Caco-2 (cell line): ENCODE results near the gene ERGIC3. TPM values are rescaled to one million over a fixed set of nuclear protein-coding genes. Genes with fewer than 3 reads are reported as not detected.

Source experiments
- BruUV-seq: library from RNA; stranded (reverse); fragments of 400-500 nt; replicated peaks from 2 replicates; lab custom pipeline; 2021; lab: Mats Ljungman, UMichigan
- CTCF ChIA-PET: fragments of 300-600 bp; sonication (Branson Sonifier 250); formaldehyde crosslinking; loops from one replicate; lab custom pipeline; 2022; ENCODE audit warnings: antibody characterized with exemption; lab: Charles Lee
- POLR2A ChIA-PET: fragments of 300-600 bp; sonication (Branson Sonifier 250); formaldehyde crosslinking; loops from one replicate; lab custom pipeline; 2022; ENCODE audit warnings: antibody characterized with exemption; lab: Charles Lee
- DNase-seq, 2 experiments: peaks; one replicate each; pipeline versions ENCODE4 v3.0.0 to v3.0.0-alpha.2; 2020 to 2022
- H3K27me3 ChIP-seq: replicated peaks from 2 replicates; pipeline ENCODE4 v1.6.0; 2011; ENCODE audit warnings: low read length; ENCODE audit not compliant: control insufficient read depth, insufficient read depth
- H3K36me3 ChIP-seq: 2 replicates; pipeline ENCODE4 v1.5.1; 2011; ENCODE audit warnings: low read length; ENCODE audit not compliant: control insufficient read depth, insufficient read depth
- H3K4me1 ChIP-seq: fragments of 250-450 bp; sonication (Bioruptor Pico); 2 replicates; pipeline ENCODE4 v1.5.1; 2020; ENCODE audit warnings: mild to moderate bottlenecking
- H3K4me3 ChIP-seq: 2 replicates; pipeline ENCODE4 v1.5.1; 2011; ENCODE audit warnings: low read depth, mild to moderate bottlenecking, control low read depth, low read length
- H3K9me3 ChIP-seq: fragments of 250-450 bp; sonication (Bioruptor Pico); 2 replicates; pipeline ENCODE4 v1.5.1; 2020; ENCODE audit warnings: mild to moderate bottlenecking, moderate library complexity
- H3K27ac Mint-ChIP-seq: one replicate; pipeline ENCODE4 v1.8.0; 2022; ENCODE audit warnings: mixed read lengths; ENCODE audit not compliant: unreplicated experiment
- H3K27me3 Mint-ChIP-seq: one replicate; pipeline ENCODE4 v1.8.0; 2022; ENCODE audit warnings: mixed read lengths; ENCODE audit not compliant: insufficient read depth, unreplicated experiment
- H3K36me3 Mint-ChIP-seq: one replicate; pipeline ENCODE4 v1.8.0; 2022; ENCODE audit warnings: mild to moderate bottlenecking, mixed read lengths; ENCODE audit not compliant: insufficient read depth, unreplicated experiment
- H3K4me1 Mint-ChIP-seq: one replicate; pipeline ENCODE4 v1.8.0; 2022; ENCODE audit warnings: low read depth, mixed read lengths; ENCODE audit not compliant: unreplicated experiment
- H3K4me3 Mint-ChIP-seq: one replicate; pipeline ENCODE4 v1.8.0; 2022; ENCODE audit warnings: mild to moderate bottlenecking, moderate library complexity, mixed read lengths; ENCODE audit not compliant: unreplicated experiment
- H3K9me3 Mint-ChIP-seq: one replicate; pipeline ENCODE4 v1.8.0; 2022; ENCODE audit warnings: mixed read lengths; ENCODE audit not compliant: unreplicated experiment
- intact Hi-C: fragments of 100-400 bp; cut with micrococcal nuclease; formaldehyde crosslinking; loops from one replicate; pipeline ENCODE4 v1.10.0; 2022; ENCODE audit not compliant: unreplicated experiment
- total RNA-seq: library from RNA; stranded (reverse); gene quantifications from 2 replicates; pipeline ENCODE4 v1.2.3, GENCODE V29; 2022
- TF ChIP-seq, protein P1 (sequence below), 2 experiments: fragments of 200-600 bp in 1 of 2; IDR thresholded peaks; 1 replicate in 1 of 2; 2 replicates in 1 of 2; pipeline versions ENCODE4 v1.5.1 to v1.8.0; 2011 to 2022; ENCODE audit warnings: antibody characterized with exemption in 1 of 2, control low read depth in 1 of 2, inconsistent platforms in 1 of 2, low read depth in 1 of 2, low read length in 1 of 2, mild to moderate bottlenecking in 1 of 2, moderate library complexity in 1 of 2; ENCODE audit not compliant: insufficient read depth in 1 of 2, severe bottlenecking in 1 of 2, unreplicated experiment in 1 of 2

Gene ERGIC3
- total RNA-seq, 1 experiment from 2014 or later = 728 TPM

DNA sequence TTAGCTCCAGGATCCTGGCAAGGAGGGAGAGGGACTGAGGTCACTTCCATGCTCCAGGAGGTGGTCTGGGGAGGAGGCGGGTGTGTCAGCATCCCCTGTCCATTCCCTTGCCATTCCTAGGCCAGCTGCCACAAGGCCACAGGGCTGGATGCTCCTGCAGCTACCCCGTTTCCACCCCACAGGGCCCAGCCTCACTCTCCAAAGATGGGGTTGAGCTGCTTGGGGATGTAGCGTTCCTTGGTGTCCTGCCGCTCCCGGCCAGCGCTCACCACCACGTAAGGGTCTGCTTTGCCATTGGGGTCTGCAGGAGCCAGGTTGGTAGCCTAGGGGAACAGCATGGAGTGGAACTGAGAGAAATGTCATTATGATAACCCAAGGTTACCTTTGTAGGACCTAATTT is 23.0 kb downstream of the ERGIC3 start:
- Mint-ChIP-seq H3K27me3 (peaks cover 3% of the 10 kb centered on the region), H3K4me1 (peaks cover 9% of the 10 kb centered on the region), H3K27ac (no peak overlapping the region), H3K4me3 (no peak overlapping the region), H3K9me3 (no peaks in the 10 kb centered on the region), H3K36me3 (peaks cover 7% of the 10 kb centered on the region)
- Histone ChIP-seq H3K27me3 (no peaks in the 10 kb centered on the region), H3K36me3 (no peaks in the 10 kb centered on the region), H3K4me1 (no peaks in the 10 kb centered on the region), H3K4me3 (no peak overlapping the region), H3K9me3 (no peaks in the 10 kb centered on the region)
- no peak for DNase-seq
- POLR2A ChIA-PET = no interaction called here
- TF ChIP-seq, protein P1, sequence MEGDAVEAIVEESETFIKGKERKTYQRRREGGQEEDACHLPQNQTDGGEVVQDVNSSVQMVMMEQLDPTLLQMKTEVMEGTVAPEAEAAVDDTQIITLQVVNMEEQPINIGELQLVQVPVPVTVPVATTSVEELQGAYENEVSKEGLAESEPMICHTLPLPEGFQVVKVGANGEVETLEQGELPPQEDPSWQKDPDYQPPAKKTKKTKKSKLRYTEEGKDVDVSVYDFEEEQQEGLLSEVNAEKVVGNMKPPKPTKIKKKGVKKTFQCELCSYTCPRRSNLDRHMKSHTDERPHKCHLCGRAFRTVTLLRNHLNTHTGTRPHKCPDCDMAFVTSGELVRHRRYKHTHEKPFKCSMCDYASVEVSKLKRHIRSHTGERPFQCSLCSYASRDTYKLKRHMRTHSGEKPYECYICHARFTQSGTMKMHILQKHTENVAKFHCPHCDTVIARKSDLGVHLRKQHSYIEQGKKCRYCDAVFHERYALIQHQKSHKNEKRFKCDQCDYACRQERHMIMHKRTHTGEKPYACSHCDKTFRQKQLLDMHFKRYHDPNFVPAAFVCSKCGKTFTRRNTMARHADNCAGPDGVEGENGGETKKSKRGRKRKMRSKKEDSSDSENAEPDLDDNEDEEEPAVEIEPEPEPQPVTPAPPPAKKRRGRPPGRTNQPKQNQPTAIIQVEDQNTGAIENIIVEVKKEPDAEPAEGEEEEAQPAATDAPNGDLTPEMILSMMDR (IDR thresholded peaks at IDR 0.05; ENCODE audit: insufficient read depth in 1 of 2, low read depth in 1 of 2, low read length in 1 of 2, severe bottlenecking in 1 of 2, unreplicated experiment in 1 of 2) = no peak
- CTCF ChIA-PET = interaction anchor here (0.6 to 1.0 kb wide), 2 partner anchors 28 to 37 kb away, joined by 3 read pairs; no protein-coding TSS in a partner anchor
- no TSS peak for BruUV-seq
- intact Hi-C loops = loop anchor here (5.0 to 10.0 kb wide), 2 partner anchors 37 to 100 kb away; partner anchors contain the start of genes CPNE1 and RBM12

- TF ChIP-seq, protein P1 (IDR thresholded peaks at IDR 0.05; ENCODE audit: insufficient read depth in 1 of 2, low read depth in 1 of 2, low read length in 1 of 2, severe bottlenecking in 1 of 2, unreplicated experiment in 1 of 2) = peak; percentile 82 to 84
- H3K27me3 Mint-ChIP-seq = peaks cover 3% of the 10 kb centered on the region
- intact Hi-C loops = loop anchor here (1.0 to 10.0 kb wide), 4 partner anchors 8 to 131 kb away; partner anchors contain the start of genes CPNE1, NFS1, RBM12 and ROMO1
- Histone ChIP-seq H3K4me1 (no peaks in the 10 kb centered on the region), H3K36me3 (no peaks in the 10 kb centered on the region), H3K4me3 (no peak overlapping the region), H3K27me3 (no peaks in the 10 kb centered on the region), H3K9me3 (peaks cover 3% of the 10 kb centered on the region; the same call in 1 of the 2 replicates)
- peaks cover 10% of the 10 kb centered on the region for H3K9me3 Mint-ChIP-seq
- POLR2A ChIA-PET = interaction anchor here (0.6 kb wide), 1 partner anchor 426 kb away, joined by 6 read pairs; no protein-coding TSS in a partner anchor
- H3K4me1 Mint-ChIP-seq = peaks cover 15% of the 10 kb centered on the region
- H3K36me3 Mint-ChIP-seq = no peaks in the 10 kb centered on the region
- DNase-seq = peak; percentile 80 to 81
- H3K27ac Mint-ChIP-seq = no peak overlapping the region
- CTCF ChIA-PET = interaction anchor here (0.6 to 1.4 kb wide), 11 partner anchors 10 to 316 kb away, joined by 3 to 17 read pairs (median 5); partner anchors contain the start of genes NFS1, ROMO1 and SPAG4
- no peak overlapping the region for H3K4me3 Mint-ChIP-seq
- BruUV-seq = no TSS peak
These were observed 26.8 kb downstream of the ERGIC3 start for GRCh38 chr20:35568645-35569044.

DNA sequence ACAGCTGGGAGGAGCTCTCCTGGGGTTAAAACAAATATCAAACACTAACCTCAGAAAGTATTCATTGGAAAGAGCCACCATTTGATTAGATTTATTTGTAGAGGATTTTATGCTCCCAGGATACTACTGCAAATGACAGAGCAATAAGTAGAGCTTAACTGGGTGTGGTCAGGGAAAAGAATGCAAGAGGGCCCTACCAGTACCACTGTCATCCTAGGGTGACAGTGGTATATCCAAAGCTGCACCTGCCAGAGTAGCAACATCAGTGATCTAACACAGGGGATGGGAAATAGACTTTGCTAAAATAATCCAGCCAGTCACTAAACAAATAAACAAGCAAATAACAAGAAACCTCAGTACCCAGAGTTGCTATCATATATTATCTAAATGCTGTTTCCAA is 29.7 kb downstream of the ERGIC3 start:
- no peaks in the 10 kb centered on the region for H3K36me3 Mint-ChIP-seq
- H3K27ac Mint-ChIP-seq = no peak overlapping the region
- peak in 1 of 2 experiments; percentile 38 for DNase-seq
- Histone ChIP-seq H3K4me3 (no peak overlapping the region), H3K36me3 (no peaks in the 10 kb centered on the region), H3K4me1 (peaks cover 6% of the 10 kb centered on the region; the same call in 1 of the 2 replicates), H3K9me3 (peaks cover 3% of the 10 kb centered on the region; the same call in 1 of the 2 replicates), H3K27me3 (no peaks in the 10 kb centered on the region)
- H3K9me3 Mint-ChIP-seq = peaks cover 10% of the 10 kb centered on the region
- TF ChIP-seq, protein P1 (IDR thresholded peaks at IDR 0.05; ENCODE audit: insufficient read depth in 1 of 2, low read depth in 1 of 2, low read length in 1 of 2, severe bottlenecking in 1 of 2, unreplicated experiment in 1 of 2) = no peak
- intact Hi-C loops = no loop called here
- BruUV-seq = no TSS peak
- ChIA-PET POLR2A (interaction anchor here (0.5 to 0.6 kb wide), 4 partner anchors 44 to 416 kb away, joined by 3 to 6 read pairs (median 4); partner anchors contain the start of genes NFS1, ROMO1 and SPAG4), CTCF (no interaction called here)
- H3K4me3 Mint-ChIP-seq = no peak overlapping the region
- H3K4me1 Mint-ChIP-seq = peaks cover 15% of the 10 kb centered on the region
- H3K27me3 Mint-ChIP-seq = peaks cover 3% of the 10 kb centered on the region
